Stimulated activated CD8-positive, alpha-beta memory T cell treated with anti-CD3 and anti-CD28 coated beads, Interleukin-15, amount 100 ng/mL, for 4 hours (primary cell): ENCODE results near the gene MCL1.
"Not testable (repeated sequence)": the region's sequence is repeated elsewhere in the genome, so short reads cannot be mapped to it uniquely, and the experiment has no call there.

Experiments used
- DNase-seq, 2 donors: peaks; one replicate each; pipeline ENCODE4 v3.0.0-alpha.2; 2020; ENCODE audit warnings: low read depth in 2 of 2

Gene MCL1

GRCh38 chr1:150602372-150602771, 23.0 kb upstream of the MCL1 start:
- DNase-seq: not testable (repeated sequence)

GRCh38 chr1:150601540-150601939, 22.1 kb upstream of the MCL1 start:
- DNase-seq: no peak

- DNase-seq: not testable (repeated sequence)
Observed at GRCh38 chr1:150598346-150598745, 18.9 kb upstream of the MCL1 start.

GRCh38 chr1:150596976-150597375, 17.6 kb upstream of the MCL1 start:
- DNase-seq: no peak

- DNase-seq: no peak
Observed at GRCh38 chr1:150596095-150596892, 16.9 kb upstream of the MCL1 start.

GRCh38 chr1:150582371-150582770, 3.0 kb upstream of the MCL1 start:
- no peak for DNase-seq

- not testable (repeated sequence) for DNase-seq
Observed at GRCh38 chr1:150581962-150582361, 2.6 kb upstream of the MCL1 start.

- DNase-seq: not testable (repeated sequence)
Observed at GRCh38 chr1:150581437-150581836, 2.0 kb upstream of the MCL1 start.

GRCh38 chr1:150580966-150581365, 1.6 kb upstream of the MCL1 start:
- not testable (repeated sequence) for DNase-seq

- no peak for DNase-seq
Observed at GRCh38 chr1:150579945-150580642, 684 bp upstream of the MCL1 start.

GRCh38 chr1:150578272-150579109, 919 bp downstream of the MCL1 start:
- DNase-seq: peak in 1 of 2 donors; percentile 44

GRCh38 chr1:150577557-150578271, 1.7 kb downstream of the MCL1 start:
- no peak for DNase-seq

- no peak for DNase-seq
Observed at GRCh38 chr1:150576794-150577556, 2.4 kb downstream of the MCL1 start.

- DNase-seq: no peak
Observed at GRCh38 chr1:150576367-150576711, 3.1 kb downstream of the MCL1 start.

GRCh38 chr1:150575518-150576366, 3.7 kb downstream of the MCL1 start:
- DNase-seq: no peak

GRCh38 chr1:150575072-150575489, 4.3 kb downstream of the MCL1 start:
- DNase-seq: no peak

GRCh38 chr1:150574260-150575071, 4.9 kb downstream of the MCL1 start:
- DNase-seq: no peak

GRCh38 chr1:150573648-150574071, 5.8 kb downstream of the MCL1 start:
- not testable (repeated sequence) for DNase-seq
